Choroid plexus epithelial cell (primary cell): ENCODE results near the gene SLC27A4.

Source experiments
- DNase-seq: peaks from one replicate; pipeline ENCODE4 v3.0.0-alpha.2; 2010; ENCODE audit warnings: low read depth
- H3K4me3 ChIP-seq: 2 replicates; pipeline ENCODE4 v1.5.1; 2011; ENCODE audit warnings: low read depth, mild to moderate bottlenecking, control low read depth, low read length, moderate library complexity
- TF ChIP-seq, protein P1 (sequence below): conservative IDR thresholded peaks from 2 replicates; pipeline ENCODE4 v1.5.1; 2011; ENCODE audit warnings: low read depth, mild to moderate bottlenecking, control low read depth, inconsistent platforms, low read length, moderate library complexity

SLC27A4 gene

DNA sequence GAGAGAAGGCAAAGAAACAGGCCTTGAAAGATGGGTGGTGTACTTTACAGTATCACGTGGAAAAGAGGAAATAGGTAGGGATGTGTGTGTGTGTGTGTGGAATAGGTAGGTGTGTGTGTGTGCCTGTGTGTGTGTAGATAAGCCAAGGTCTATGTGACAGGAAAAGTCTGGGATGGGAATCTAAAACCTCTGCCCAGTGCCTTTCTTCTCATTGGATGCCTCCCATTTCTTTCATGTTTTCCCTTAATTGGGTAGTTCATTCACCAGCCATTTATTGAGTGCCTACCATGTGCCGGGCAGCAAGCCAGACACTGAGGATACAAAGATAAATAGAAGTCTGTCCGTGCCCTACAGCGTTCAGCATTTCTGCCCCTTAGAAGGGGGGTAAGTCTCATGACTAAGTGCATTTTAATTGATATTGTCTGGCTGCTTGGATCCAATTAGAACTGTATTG lies 31.9 kb downstream of the SLC27A4 start:
- TF ChIP-seq, protein P1, sequence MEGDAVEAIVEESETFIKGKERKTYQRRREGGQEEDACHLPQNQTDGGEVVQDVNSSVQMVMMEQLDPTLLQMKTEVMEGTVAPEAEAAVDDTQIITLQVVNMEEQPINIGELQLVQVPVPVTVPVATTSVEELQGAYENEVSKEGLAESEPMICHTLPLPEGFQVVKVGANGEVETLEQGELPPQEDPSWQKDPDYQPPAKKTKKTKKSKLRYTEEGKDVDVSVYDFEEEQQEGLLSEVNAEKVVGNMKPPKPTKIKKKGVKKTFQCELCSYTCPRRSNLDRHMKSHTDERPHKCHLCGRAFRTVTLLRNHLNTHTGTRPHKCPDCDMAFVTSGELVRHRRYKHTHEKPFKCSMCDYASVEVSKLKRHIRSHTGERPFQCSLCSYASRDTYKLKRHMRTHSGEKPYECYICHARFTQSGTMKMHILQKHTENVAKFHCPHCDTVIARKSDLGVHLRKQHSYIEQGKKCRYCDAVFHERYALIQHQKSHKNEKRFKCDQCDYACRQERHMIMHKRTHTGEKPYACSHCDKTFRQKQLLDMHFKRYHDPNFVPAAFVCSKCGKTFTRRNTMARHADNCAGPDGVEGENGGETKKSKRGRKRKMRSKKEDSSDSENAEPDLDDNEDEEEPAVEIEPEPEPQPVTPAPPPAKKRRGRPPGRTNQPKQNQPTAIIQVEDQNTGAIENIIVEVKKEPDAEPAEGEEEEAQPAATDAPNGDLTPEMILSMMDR: no peak
- H3K4me3 ChIP-seq: peak overlapping the region; percentile 99
- DNase-seq: no peak

GRCh38 chr9:128372784-128373183 lies 32.5 kb downstream of the SLC27A4 start:
- peak; percentile 53 for DNase-seq
- TF ChIP-seq, protein P1: no peak
- no peak overlapping the region for H3K4me3 ChIP-seq

DNA sequence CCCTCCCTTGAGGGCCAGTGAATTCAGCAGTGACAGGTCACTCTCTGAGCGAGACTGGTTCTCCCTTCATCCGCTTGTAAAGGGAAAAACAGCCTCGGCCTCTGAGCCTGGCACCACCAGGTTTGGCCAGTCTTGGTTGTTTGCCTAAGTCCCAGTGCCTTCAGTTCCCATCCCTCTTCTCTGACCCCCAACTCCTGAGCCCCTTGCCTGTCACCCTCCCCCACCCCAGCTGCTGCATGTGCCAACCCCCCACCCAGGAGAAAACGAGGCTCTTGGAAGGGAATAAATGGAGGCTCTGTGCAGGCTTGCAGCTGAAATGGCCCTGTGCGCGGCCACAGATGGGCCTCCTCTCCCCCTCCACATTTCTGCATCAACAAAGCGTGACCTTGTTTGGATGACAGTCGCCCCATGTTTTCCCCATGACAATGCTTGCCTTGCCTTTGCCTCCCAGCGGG lies 33.9 kb downstream of the SLC27A4 start:
- DNase-seq: no peak
- TF ChIP-seq, protein P1: no peak
- no peak overlapping the region for H3K4me3 ChIP-seq

GRCh38 chr9:128375865-128376264 lies 35.5 kb downstream of the SLC27A4 start:
- DNase-seq: no peak
- TF ChIP-seq, protein P1: no peak

DNA sequence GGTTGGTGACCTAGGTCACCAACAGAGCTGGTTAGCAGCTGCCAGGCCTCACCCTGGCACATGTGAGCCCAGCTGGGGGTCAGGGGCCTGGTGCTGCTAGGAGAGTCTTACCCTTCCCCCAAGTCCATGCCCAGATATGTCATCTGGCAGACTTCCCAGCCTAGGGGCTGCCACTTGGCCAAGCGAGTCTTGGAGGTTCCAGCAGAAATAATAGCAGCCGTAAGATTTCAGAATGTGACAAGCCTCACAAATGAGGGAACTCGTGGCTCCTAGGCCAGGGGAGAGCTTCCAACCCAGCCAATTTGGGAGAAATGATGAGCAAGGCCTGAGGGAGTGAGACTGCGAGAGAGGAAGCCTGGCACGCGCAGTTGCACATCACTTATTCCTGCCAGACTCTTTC lies 41.9 kb downstream of the SLC27A4 start:
- DNase-seq: no peak

More at GRCh38 chr9:128375865-128376264, 35.5 kb downstream of the SLC27A4 start:
- no peak overlapping the region for H3K4me3 ChIP-seq

GRCh38 chr9:128383007-128383753 lies 42.9 kb downstream of the SLC27A4 start:
- no peak for DNase-seq
- TF ChIP-seq, protein P1: no peak

More for the DNA sequence above, 41.9 kb downstream of the SLC27A4 start:
- TF ChIP-seq, protein P1: no peak
- no peak overlapping the region for H3K4me3 ChIP-seq

GRCh38 chr9:128383791-128384190 lies 43.5 kb downstream of the SLC27A4 start:
- TF ChIP-seq, protein P1: no peak
- no peak overlapping the region for H3K4me3 ChIP-seq
- no peak for DNase-seq

More at GRCh38 chr9:128383007-128383753, 42.9 kb downstream of the SLC27A4 start:
- no peak overlapping the region for H3K4me3 ChIP-seq
